Activated T-cell treated with anti-CD3 and anti-CD28 coated beads for 1 hour (primary cell): Measurements from ENCODE around the gene PRUNE2.
"Not testable (repeated sequence)": the region's sequence is repeated elsewhere in the genome, so short reads cannot be mapped to it uniquely, and the experiment has no call there.

Source experiments
- DNase-seq: peaks from one replicate; pipeline ENCODE4 v3.0.0-alpha.2; 2020; ENCODE audit warnings: low read depth

The PRUNE2 gene

DNA sequence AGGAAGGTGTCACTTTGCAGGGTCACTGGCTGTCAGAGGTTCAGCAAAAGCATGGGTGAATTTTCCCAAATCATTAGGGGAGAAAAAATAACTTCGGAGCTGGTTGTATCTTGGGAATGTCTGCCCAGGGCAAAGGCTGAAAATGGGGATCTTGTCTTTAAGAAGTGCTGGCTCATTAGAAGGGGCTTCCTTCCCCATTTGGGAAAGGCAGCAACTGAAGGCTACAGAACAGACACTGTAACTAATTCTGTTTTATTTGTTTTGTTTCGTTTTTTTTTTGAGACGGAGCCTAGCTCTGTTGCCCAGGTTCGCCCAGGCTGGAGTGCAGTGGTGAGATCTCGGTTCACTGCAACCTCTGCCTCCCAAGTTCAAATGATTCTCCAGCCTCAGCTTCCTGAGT, 212.0 kb downstream of the PRUNE2 start:
- DNase-seq, result no peak

DNA sequence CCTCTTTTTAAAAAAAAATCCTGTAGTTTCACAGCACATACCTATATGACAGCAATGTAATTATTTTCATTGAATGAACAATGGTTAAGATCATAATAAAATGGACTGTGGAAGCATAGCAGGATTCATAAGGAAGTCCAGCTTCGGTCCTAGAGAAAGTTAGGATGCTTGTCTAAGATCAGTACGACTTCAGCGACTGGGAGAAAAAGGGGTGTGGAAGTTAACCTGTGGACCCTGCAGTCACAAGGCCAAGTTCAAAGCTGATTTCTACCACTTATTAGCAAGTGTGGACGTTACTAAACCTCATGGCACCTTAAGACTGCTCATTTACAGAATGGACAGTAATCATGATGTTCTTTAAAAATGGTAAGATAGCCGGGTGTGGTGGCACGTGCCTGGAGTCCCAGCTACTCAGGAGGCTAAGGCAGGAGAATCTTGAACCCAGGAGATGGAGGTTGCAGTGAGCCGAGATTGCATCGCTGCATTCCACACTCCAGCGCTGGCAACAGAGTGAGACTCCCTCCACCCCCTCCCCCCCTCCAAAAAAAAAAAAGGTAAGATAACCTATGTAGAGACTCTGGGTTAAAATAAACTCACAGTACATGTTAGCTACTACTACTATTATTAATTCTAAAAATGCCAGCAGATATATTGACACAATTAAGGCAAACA, 213.3 kb downstream of the PRUNE2 start:
- no peak for DNase-seq

DNA sequence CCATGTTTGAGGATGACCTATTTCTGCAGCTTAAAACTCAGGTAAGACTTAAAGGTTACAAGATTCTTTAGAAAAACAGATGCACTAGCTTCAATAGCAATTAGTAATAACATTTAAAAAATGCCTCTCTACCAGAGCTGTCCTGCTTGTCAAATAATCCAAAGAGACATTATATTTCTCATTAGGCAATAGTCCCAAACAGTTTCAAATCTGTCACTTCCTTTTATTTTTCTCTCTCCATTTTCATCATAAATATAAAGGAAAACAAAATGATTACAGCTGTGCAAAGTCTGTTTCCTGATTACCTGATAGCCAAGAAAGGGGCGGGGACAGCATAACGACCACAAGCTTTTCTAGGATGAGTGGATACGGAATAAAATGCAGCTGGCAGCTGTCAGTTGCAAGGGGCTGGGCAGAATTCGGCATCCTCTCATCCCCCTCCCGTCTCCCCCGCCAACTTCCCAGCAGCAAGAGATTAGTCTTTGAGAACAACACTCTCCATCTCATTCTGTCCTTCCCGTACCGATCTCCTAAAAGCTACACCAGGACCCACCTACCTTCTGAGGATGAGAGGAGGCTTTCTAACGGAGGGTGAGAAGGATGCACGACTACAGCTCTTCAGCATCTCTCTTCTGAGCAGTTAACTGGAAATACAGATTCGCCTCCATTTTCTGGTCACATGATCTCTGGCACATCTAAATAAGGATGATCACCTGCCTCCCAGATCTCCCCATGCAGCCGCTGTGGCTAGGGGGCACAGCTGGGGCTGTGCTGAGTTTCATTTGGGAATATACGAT, 214.2 kb downstream of the PRUNE2 start:
- no peak for DNase-seq

DNA sequence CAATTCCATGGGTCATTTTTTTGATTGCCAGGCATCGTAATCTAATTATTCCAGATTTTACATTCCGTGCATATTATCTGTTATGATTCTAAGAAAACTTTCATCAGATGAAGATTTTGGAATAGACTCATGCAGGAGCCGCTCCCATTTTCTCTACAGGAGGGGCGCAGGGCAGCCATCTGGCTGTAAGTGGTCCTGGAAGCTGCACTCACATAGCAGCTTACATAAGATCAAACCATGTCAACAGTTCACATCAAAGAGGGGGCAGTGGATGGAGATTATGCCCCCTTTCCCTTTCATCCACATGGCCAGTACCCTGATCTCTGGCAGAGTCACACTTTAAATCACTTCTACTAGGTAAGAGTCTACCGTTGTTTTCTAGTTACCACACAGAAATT, 214.9 kb downstream of the PRUNE2 start:
- no peak for DNase-seq

DNA sequence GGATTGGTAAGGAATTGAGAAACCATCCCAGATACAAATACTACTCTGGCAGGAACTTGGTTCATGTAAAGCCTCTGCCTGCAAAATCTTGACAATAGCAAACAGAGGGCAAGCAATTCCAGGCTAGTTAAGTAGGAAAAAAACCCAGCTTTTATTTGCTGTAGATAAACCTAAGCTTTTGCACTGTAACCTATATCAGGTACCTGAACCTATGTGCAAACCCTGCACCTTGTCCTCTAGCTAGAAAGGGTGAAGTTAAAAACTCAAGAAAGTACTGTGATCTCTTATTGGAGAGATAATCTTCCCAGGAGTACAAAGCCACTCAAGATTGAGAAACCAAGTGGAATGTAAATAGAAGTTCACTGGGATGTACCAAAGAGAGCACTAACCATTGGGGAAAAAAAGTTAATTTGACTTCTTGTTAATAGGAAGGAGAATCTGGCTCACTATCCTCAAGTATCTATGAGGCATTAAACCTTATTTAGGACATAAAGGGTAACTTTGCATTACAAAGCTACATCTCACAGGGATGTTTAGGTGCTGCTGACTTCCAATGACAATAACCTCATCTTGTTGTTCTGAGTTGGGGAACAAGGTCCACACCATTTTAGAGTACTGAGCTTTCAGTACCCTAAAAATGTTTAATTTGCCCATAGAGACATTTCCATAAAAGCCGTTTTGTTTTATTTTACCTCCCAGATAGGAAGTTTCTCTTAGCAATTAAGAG, 215.5 kb downstream of the PRUNE2 start:
- DNase-seq, result no peak

DNA sequence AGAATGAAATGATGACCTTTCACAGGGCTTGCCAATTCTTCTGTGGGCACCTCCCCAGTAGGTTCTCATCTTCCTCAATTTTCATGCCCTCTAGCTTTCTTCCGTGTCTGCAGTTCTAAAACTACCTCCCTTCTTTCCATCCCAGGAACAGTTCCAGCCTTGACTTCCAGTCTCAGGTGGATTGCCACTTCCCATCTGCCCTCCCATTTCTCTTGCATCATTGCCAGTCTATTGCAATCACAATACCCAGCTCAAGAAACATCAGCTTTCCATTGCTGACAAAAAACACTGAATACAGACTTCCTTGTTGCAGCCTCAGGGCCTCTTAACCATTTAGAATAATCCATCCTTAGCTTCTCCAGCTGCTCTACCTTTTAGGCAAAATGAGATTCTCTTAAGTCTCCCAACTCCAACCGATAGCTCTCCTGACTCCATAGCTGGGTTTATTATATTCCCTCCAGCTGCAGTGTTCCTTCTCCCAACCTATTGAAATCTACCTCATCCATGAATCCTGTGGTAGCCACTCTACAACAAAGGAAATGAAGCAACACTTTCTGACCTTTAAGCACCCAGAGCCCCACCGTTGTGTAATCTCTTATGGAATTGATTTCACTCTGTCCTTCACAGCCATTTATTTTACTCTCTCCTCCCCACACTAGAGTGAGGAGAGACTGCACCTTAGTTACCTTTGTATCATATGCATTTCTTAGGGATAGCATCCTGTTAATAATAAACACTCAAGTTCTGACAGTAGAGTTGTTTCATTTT, 217.3 kb downstream of the PRUNE2 start:
- no peak for DNase-seq

DNA sequence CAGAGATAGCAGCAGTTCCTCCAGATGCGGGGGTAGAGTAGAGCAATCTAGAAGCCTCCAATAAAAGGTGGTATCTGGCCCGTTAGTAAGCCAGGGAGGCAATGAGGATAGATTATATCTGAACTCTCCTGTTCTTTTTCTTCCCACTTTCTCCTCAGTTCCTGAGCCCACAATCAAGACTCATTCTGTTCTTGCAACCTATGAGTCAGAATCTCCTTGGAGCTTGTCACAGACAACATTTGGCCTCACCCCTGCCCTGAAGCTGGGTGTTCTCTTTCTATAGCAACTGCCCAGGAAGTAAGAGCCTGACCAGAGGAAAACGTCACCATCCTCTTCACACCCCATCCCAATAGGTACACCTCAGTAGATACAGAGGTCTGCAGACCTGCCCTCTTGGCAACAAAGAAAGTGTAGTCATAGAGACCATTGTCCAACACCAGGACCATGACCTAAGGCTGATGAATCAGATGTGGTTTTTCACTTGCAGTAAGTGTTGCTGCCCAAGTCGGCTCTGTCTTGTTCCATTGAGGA, 218.0 kb downstream of the PRUNE2 start:
- no peak for DNase-seq

DNA sequence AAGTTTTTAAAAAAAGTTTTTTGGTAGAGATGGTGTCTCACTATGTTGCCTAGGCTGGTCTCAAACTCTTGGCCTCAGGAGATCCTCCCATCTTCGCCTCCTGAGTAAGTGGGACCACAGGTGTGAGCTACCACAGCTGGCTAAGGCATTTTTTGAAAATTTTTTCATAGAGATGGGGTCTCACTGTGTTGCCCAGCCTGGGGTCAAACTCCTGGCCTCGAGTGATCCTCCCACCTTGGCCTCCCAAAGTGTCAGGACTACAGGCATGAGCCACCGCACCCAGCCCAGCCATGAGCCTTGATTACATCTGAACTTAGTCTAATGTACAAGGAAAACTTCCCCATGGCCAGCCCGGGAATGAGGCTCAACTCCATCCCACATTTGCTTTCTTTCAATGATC, 219.2 kb downstream of the PRUNE2 start:
- no peak for DNase-seq

DNA sequence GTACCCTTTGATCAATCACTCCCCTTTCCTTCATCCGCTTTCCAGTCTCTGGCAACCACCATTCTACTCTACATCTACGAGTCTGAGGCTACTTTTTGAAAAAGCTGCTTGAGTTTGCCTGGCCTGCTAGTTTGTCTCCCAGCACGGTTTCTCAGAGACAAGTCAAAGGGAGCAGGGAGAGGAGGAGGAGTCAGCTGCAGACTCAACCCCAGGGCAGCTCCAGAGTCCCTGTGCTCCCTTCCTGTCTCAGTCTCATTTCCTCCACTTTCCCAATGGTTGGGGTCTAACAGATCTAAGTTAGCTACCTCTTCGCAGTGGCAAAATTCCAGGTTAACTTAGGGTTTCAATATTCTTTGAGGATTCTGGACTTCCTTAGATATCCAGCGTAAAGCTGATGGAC, 221.7 kb downstream of the PRUNE2 start:
- DNase-seq, result no peak

DNA sequence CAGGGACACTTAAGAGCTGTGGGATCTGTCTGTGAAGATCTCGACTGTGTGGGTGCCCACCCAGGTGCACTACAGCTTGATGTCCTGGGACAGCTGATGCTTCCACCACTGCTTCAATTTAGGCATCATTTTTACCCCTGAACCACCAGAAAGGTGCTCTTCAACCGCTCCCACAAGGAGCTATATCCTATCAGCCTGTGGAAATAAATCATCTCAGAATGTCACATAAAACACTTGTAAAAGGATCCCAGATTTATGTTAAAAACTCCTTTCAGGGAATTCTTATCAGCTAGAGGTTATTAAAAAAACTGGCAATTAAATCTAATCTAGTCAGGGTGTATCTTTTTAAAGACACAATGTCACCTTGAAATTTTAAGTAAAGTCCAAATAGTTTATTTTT, 224.4 kb downstream of the PRUNE2 start:
- no peak for DNase-seq

DNA sequence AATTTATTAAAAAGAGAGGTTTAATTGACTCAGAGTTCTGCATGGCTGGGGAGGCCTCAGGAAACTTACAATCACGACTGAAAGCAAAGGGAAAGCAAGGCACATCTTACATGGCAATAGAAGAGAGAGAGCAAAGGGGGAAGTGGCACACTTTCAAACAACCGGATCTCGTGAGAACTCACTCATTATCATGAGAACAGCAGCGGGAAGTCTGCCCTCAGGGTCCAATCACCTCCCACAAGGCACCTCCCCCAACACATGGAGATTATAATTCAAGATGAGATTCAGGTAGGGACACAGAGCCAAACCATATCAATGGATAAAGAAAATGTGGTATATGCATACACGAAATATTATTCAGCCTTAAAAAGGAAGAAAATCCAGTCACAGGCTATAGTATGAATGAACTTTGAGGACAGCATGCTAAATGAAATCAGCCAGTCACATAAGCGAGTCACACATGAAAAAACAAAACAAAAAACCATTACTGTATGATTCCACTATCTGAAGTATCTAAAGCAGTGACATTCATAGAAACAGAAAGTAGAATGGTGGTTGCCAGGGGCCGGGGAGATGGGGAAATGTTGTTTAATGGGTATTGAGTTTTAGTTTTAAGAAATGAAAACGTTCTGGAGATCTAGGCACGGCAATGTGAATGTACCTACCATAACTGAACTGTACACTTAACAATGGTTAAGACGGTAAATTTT, 225.0 kb downstream of the PRUNE2 start:
- no peak for DNase-seq

DNA sequence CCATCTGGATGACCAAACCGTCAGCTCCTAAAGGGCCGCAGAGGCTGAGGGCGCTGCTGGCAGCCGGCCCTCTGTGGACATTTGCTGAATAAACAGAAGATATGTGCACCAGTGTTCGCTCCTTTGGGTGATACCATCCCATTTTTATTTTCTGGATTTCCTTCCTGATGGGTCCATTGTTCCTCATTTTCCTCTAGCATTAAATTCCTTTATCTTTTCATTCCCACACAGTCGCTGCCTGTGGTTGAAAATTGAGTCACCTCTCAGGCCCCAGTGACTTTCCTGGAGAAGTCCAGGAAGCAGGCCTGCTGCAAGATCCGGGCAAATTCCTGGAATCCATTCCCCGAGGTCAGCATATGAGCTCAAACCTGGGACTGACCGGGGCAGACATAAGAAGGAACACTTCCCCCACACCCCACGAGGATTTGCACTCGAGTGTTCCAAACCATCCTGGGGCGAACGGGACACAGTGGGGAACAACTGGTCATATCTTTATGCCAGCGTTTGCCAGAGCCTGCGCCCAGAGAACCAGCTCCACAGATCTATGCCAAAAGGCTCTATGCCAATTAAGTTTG, 228.3 kb downstream of the PRUNE2 start:
- DNase-seq, result no peak

DNA sequence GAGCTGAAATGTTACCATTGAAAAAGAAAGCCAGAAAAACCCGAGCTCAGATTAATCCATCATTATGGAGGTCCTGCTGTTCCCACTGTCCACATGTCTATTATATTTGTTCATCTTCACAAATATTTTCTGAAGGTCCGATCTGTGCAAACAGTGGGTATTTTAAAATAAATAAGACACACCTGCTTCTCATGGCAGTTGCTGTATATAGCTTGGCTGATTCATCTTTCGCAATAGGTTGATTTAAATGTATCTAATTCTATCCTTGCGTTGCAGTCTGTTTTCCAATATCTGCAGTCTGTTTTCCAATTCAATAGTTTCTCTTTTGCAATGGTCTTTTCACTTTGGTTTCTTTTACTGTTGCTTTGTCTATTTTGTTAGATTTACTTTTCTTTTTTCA, 229.1 kb downstream of the PRUNE2 start:
- no peak for DNase-seq

DNA sequence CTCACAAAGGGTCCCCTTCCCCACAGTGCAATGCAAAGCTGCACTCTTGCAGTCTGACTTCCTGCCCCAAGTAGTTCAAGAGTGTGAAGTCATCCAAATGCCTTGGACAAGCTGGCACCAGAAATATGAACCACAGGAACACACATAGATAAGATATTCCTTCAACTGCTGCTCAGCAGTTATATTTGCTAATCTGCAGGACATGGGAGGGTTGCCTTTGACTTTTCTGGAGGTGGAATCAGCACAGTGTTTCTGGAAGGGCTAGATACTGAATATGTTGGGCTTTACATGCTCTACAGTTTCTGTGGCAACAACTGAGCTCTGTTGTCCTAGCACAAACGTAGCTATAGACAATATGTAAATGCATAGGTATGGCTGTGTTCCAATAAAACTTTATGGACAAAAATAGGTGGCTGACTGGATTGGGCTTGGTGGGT, 238.4 kb downstream of the PRUNE2 start:
- no peak for DNase-seq

DNA sequence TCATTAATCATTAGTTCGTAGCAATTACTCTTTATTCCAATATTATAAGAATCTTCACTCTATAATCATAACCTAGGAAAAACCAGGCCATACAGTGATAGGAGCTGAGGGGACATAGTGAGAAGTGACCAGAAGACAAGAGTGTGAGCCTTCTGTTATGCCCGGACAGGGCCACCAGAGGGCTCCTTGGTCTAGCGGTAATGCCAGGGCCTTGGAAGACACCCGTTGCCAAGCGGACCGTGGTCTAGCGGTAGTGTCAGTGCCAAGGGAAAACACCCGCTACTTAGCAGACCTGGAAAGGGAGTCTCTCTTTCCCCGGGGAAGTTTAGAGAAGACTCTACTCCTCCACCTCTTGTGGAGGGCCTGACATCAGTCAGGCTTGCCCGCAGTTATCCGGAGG, 239.9 kb downstream of the PRUNE2 start:
- DNase-seq, result not testable (repeated sequence)

DNA sequence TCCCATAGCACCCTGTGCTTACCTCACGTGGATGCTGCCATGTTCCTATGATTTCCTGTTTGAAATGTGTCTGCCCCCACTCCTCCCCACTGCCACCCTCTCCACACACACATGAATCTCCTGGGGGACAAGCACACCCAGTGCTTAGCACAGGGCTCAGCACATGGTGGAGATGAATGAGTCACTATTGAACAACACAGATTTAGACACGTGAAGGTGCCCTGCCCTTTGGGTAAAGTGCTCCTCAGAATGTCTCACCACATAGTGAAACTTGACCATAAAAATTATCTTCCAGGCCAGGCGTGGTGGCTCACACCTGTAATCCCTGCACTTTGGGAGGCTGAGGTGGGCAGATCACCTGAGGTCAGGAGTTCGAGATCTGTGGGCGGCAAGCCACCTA, 240.5 kb downstream of the PRUNE2 start:
- DNase-seq, result no peak

DNA sequence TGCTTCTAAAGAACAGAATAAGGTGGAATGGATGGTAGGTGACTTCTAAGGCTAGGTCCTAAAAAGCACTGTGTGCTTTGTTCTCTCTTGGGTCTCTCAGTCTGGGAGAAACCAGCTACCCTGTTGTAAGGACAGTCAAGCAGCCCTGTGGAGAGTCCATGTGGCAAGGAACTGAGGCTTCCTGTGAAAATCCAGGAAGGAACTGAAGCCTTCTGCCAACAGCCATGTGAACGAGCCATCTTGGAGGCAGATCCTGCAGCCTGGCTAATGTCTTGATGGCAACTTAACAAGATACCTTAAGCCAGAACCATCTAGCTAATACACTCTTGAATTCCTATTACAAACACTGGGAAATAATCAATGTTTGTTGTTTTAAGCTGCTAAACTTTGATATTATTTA, 241.8 kb downstream of the PRUNE2 start:
- DNase-seq, result no peak

DNA sequence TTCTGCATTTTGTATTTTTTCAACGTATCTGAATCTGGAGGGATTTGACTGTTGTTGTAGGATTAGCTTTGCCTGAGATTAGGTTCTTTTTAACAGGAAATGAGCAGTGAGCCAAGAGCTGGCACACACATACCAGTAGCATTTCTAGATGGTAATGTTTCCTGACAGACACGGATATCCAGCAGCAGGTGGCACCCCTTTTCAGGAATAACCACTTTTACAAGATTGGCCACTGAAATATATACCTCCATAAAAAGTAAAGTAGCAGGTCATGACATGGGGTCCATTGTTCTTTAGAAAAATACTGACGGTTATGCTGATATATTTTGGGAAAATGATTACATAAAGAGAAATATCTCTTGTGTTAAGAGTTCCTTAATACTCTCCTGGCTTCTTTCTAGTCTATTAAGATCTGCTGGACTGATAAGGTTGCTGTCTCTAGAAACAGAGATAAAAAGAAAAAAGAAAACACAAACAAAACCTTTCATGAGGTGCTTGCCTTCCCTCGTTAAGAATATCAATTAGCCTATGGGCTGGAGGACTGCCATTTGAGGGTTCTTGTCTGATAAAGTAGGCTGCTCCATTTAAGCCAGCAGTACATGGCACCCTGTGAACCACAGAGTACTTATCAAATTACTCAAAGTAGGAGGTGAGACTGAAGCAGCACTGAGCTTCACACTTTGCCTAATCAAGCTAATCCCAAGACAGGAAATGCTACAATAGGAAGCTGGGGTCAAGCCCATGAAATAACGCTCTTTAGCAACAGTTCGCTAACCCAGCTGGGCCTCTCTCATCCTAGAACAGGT, 243.2 kb downstream of the PRUNE2 start:
- DNase-seq, result no peak

DNA sequence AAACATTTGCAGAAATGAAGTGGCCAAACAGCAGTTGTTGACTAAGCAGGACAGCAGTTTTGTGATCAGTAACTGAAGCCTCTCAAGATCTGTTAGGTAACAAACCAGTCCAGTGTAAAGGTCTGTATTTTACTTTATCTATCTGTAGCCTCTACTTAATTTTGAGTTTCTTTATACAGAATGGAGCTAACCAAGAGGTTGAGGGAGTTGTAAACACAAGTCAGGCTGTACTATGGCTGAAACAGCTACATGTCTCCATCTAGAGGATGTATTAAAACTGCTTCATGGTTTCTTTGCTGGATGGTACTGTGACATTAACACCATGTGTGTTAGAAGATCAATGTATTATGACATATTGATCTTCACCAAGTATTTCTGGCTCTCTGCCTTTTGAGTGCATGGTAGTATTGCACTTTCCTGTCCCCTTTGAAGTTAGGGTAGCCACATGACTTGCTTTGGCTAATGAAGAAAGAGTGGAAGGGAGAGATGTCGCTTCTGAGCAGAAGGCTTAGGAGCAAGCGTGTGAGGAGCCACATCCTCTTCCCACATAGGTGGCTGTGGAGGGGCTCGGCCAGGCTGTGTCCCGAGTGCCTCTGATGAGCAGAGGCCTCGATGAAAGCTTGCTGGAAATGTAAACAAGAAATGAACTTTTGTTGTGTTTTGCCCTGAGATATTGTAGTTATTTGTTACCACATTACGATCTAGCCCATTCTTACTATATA, 247.2 kb downstream of the PRUNE2 start:
- no peak for DNase-seq

DNA sequence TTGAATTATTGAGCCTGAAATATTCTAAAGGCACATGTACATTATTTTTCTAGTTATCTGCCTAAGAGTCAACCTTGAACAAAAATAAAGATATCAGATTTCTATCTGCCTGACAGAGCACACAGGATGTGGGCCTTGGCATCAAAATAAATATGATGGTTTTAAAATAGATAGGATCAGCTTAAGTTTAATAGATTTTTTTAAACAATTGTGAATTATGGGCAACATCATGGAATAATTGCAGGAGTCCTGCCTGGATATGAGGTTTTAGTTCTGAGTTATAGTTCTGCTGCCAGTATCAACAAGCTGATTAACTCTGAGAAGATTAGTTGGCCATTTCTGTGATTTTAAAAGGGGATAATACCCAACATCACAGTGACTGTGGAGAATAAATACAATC, 248.6 kb downstream of the PRUNE2 start:
- no peak for DNase-seq
